HG02763 (cell line): ENCODE measurements around the gene FMNL2.

ENCODE experiments used
- ATAC-seq: cut with Tn5 transposase; IDR thresholded peaks from one replicate; pipeline ENCODE4 v1.9.1; 2021; ENCODE audit warnings: mild to moderate bottlenecking, moderate library complexity; ENCODE audit not compliant: unreplicated experiment

The FMNL2 gene

DNA sequence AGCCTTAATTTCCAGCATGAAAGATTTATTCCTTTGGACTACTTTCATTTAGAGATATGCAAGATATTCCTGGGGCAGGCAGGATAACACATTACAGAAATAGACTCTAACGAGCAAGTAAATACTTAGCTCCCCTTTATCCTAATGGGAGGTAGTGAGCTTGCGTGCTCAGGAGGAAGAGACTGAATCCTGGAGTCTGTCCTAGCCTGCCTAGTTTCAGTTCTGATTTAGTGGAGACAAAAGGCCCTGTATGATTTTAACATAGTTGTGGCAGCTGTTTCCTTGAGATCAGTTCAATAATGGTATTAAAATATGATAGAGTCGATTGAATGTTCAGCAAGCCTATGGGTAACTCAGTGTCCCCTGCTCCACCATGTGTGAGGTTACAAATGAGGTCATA lies 109.5 kb downstream of the FMNL2 start:
- ATAC-seq, result no peak

DNA sequence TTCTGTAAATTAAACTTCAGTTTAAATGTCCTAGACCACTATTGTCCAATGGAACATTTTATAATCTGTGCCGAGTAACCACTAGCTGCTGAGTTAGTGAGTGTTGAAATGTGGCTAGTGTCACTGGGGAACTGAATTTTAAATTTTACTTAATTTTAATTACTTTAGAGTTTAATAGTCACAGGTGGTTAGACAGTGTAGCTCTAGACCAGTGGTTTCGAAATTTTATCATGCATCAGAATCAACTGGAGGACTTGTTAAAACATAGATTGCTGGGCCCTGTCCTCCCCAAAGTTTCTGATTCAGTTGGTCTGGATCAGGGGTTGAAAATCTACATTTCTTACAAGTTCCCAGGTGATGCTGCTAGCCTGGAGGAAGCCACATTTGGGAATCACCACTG lies 110.4 kb downstream of the FMNL2 start:
- no peak for ATAC-seq

DNA sequence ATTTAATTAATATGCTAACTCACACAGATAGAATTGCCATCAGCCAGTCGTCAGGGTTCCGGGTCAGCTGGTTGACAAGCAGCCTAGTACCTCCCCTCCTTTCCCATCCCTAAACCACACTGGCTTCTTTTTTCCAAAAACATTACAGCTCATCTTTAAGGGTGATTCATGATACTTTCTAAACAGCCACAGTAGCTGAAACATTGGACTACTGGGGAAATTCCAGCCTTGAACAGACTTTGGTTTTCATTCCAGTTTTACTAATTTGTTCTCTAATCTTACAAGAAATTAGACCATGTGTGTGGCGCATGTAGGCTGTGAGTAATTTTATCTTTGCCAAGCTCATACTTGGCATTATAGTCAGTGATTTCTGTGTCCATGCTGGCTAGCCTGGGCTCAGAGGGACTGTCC lies 110.8 kb downstream of the FMNL2 start:
- ATAC-seq, result no peak

DNA sequence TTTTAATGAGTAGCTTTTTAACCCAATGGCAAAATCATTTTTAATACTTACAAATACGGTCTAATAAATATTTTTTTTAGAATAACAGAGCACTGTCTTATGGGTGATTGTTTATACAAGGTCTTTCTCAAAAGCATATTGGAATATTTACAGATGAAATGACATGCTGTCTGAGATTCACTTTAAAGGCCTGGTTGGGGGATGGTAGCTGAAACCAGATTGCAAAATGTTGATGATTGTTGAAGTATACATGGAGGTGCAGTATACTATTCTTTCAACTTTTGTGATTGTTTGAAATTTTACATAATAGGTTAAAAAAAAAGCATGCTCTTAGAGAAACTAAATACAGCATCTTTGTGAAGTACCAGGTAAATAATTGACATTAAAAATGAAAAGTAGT lies 111.2 kb downstream of the FMNL2 start:
- no peak for ATAC-seq

DNA sequence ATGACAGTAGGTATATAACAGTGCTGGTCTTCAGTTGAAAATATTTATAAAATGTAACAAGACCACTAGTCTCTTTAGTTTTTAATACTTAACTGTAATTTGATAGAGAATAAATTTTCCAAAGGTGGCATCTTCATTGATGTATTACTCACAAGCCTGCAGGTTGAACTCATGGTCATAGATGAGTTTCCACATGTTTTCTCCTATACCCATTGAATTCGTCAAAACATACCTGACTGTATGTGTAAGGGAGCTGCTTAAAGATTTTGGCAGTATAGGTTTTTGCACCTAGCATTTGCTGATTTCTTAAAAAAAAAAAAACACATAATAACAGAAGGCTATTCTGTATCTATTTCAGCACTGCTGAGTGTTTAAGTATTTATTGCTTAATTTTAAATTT lies 112.9 kb downstream of the FMNL2 start:
- no peak for ATAC-seq

DNA sequence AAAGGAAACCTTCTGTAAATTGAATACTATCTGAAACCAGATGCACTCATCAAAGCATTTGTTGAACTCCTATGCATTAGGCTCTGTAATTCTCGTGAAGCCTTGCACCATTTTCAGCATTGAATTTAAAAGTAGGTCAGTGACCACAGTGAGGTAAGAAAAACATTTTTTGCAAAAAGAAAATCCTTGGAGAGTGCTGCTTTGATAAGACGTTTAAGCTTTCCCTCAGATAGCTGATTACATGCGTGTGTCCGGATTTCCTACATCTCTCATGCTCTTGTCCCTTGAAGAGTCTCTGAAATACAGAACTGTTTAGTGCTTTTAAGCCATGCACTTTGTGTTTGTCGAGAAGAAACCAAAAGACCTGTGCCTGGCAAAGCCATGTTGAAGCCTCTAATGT lies 113.6 kb downstream of the FMNL2 start:
- no peak for ATAC-seq

GRCh38 chr2:152449578-152449977 lies 114.6 kb downstream of the FMNL2 start:
- no peak for ATAC-seq

- ATAC-seq, result no peak
Measured at GRCh38 chr2:152450176-152450575, 115.2 kb downstream of the FMNL2 start.

GRCh38 chr2:152452256-152452973 lies 117.4 kb downstream of the FMNL2 start:
- no peak for ATAC-seq

DNA sequence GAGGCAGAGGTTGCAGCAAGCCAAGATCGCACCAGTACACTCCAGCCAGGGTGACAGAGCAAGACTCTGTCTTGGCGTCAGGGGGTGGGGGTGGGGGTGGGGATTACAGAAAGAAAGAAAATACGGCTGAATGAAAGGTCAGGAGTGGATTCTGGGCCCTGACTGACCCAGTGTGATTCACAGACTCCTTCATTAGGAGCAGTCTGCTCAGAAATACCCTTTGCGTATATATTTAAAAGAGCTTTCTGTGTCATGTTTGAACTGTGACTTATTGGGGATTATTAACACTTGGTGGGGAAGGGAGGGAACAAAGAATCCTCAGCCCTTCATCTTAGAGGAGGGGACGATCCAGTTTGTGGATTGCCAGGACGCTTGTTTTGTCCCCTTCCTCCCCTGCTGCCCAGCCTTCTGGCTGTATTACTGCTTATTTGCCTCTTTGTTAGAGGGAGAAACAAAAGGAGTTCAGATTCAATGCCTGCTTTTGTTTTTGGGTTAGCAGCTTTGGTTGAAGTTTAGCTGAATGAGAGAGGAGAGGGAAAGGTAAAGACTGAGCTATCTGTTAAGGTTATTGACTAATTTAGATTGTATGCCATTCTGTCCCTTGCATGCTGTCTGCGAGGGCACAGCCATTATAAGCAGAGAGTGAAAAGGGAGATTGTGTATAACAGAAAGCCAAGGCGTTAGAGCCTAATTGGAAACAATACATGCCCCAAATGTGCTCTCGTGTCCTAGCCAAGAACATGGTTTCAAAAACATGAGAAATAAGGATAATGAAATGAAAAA lies 118.3 kb downstream of the FMNL2 start:
- no peak for ATAC-seq

DNA sequence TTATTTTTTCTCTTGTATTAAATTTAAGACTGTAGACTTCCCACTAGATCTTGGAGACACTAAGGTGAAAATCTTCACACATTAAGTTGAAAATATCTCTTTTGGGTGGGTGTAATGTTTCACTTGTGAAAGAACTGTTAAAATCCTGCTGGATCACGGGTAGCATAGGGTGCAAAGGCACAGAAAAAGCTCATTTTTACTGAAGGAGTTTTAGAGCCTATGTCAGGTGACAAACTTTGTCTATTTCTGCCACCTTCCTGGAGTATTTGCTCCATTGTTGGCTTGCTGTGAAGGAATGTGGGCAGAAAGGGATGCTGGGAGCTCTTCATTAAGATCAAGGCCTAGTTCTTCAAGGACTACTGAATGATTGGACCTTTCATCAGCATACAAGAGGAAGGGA lies 119.4 kb downstream of the FMNL2 start:
- ATAC-seq, result no peak

GRCh38 chr2:152454960-152455359 lies 120.0 kb downstream of the FMNL2 start:
- no peak for ATAC-seq

DNA sequence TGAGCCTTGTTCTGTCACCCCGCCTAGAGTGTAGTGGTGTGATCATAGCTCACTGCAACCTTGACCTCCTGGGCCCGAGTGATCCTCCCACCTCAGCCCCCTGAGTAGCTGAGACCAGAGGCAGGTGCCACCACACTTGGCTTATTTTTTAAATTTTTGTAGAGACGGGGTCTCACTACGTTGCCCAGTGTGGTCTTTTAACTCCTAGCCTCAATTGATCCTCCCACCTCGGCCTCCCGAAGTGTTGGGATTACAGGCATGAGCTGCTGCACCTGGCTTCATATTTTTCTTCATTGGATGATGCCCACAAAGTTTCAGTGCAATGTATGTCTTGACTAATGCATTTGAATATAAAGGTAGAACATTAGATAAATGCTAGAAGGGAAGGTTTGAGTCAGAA lies 120.8 kb downstream of the FMNL2 start:
- ATAC-seq, result no peak

- no peak for ATAC-seq
Measured at GRCh38 chr2:152456262-152456661, 121.3 kb downstream of the FMNL2 start.

- ATAC-seq, result no peak
Measured at GRCh38 chr2:152458441-152458940, 123.5 kb downstream of the FMNL2 start.

- ATAC-seq, result no peak
Measured at GRCh38 chr2:152459091-152459490, 124.1 kb downstream of the FMNL2 start.

DNA sequence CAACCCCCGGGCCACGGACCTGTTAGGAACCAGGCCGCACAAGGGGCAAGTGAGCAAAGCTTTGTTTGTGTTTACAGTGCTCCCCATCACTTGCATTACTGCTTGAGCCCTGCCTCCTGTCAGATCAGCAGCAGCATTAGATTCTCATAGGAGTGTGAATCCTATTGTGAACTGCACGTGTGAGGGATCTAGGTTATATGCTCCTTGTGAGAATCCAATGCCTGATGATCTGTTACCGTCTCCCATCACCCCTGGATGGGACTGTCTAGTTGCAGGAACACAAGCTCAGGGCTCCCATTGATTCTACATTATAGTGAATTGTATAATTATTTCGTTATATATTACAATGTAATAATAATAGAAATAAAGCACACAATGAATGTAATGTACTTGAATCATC lies 125.6 kb downstream of the FMNL2 start:
- no peak for ATAC-seq

DNA sequence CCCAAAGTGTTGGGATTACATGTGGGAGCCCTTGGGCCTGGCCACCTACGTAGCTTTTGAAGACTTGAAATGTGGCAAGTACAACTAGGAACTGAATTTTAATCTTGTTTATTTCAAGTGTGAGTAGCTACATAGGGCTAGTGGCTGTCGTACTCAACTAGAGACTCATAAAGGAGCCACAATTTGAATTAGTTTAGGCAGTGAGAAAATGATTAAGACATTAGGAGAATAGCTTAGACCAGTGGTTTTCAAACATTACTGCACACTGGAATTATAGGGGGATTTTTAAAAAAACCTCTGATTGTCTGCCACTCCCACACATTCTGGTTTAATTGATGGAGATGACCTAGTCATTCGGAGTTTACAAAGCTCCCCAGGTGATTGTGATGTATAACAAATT lies 127.1 kb downstream of the FMNL2 start:
- no peak for ATAC-seq

- no peak for ATAC-seq
Measured at GRCh38 chr2:152462779-152463178, 127.8 kb downstream of the FMNL2 start.

- ATAC-seq, result no peak
Measured at GRCh38 chr2:152464851-152465470, 130.0 kb downstream of the FMNL2 start.

DNA sequence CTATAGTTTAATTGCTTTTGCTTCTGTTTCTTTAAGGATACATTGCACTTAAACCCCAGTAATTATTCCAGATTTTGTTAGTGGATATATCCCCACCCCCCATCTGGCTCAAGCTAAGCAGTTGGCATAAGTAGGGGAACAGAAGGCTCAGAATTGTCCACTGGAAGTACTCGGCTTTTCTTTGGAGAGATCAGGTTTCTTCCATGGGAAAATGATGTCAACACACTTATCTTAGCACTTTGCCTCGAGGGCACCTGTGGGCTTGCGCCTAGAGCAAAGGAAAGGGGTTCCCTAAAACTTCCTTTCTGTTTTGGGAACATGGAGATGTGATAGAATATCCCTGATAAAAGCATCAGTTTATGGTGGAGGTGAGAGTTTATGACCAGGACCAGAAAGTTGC lies 130.6 kb downstream of the FMNL2 start:
- no peak for ATAC-seq

DNA sequence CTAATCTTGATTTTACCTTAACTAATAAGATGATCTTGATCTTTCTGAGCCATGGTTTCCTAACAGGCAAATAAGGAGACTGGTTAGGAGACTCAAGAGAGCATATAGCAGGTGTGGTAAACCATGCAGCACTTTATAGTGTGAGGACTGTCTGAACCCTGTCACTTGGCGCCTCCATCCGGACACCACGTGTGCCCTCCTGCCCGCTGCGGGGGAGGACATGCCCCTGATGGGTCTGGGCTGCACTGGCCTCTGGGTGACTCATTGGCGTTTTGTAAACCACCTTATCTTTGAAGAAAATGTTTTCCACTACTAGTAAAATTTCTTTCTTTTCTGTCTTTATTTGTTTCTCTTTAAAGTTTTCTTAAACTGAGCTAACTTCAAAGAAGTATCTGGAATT lies 131.1 kb downstream of the FMNL2 start:
- ATAC-seq, result no peak
